Fibroblast of lung (primary cell): ENCODE data around the gene TMCO2. TPM values are rescaled to one million over a fixed set of nuclear protein-coding genes. Genes with fewer than 3 reads are reported as not detected.

ENCODE experiments used
- DNase-seq, 2 donors: peaks; one replicate each; pipeline versions ENCODE4 v3.0.0 to v3.0.0-alpha.2; 2010; ENCODE audit warnings: low read depth in 2 of 2
- H2AFZ ChIP-seq: 2 replicates; pipeline ENCODE4 v1.5.1; 2012; ENCODE audit warnings: low read length, control low read depth, inconsistent platforms
- H3K27ac ChIP-seq: 2 replicates; pipeline ENCODE4 v1.5.1; 2011; ENCODE audit warnings: low read length, control low read depth; ENCODE audit not compliant: insufficient read depth
- H3K27me3 ChIP-seq: 2 replicates; pipeline ENCODE4 v1.5.1; 2011; ENCODE audit warnings: mild to moderate bottlenecking, low read length; ENCODE audit not compliant: control insufficient read depth, insufficient read depth
- H3K36me3 ChIP-seq: 2 replicates; pipeline ENCODE4 v1.5.1; 2011; ENCODE audit warnings: low read length; ENCODE audit not compliant: control insufficient read depth, insufficient read depth
- H3K4me1 ChIP-seq: 2 replicates; pipeline ENCODE4 v1.5.1; 2011; ENCODE audit warnings: low read length; ENCODE audit not compliant: control insufficient read depth, insufficient read depth; ENCODE audit errors: extremely low read depth
- H3K4me2 ChIP-seq: 2 replicates; pipeline ENCODE4 v1.5.1; 2011; ENCODE audit warnings: low read length, control low read depth; ENCODE audit not compliant: insufficient read depth; ENCODE audit errors: extremely low read depth
- H3K4me3 ChIP-seq, 4 experiments: fragments of 200-600 bp in 1 of 4; sonication (generic) in 1 of 4; replicated peaks in 1 of 4; 2 replicates each; pipeline ENCODE4 v1.5.1; 2011 to 2016; ENCODE audit warnings: low read length in 4 of 4, low read depth in 3 of 4, mild to moderate bottlenecking in 3 of 4, control low read depth in 2 of 4, inconsistent platforms in 1 of 4, mixed read lengths in 1 of 4; ENCODE audit not compliant: insufficient read depth in 1 of 4; ENCODE audit errors: control extremely low read depth in 1 of 4
- H3K79me2 ChIP-seq: 2 replicates; pipeline ENCODE4 v1.5.1; 2012; ENCODE audit warnings: mild to moderate bottlenecking, low read length, inconsistent platforms; ENCODE audit not compliant: control insufficient read depth, insufficient read depth
- H3K9ac ChIP-seq: 2 replicates; pipeline ENCODE4 v1.5.1; 2011; ENCODE audit warnings: mild to moderate bottlenecking, low read length, control low read depth; ENCODE audit not compliant: insufficient read depth
- H3K9me3 ChIP-seq: 2 replicates; pipeline ENCODE4 v1.5.1; 2012; ENCODE audit warnings: low read depth, low read length; ENCODE audit not compliant: control insufficient read depth, insufficient read depth
- H4K20me1 ChIP-seq: 2 replicates; pipeline ENCODE4 v1.5.1; 2011; ENCODE audit warnings: low read length; ENCODE audit not compliant: control insufficient read depth, insufficient read depth; ENCODE audit errors: extremely low read depth
- CTCF ChIP-seq, 2 donors: IDR thresholded peaks in 1 of 2; conservative IDR thresholded peaks in 1 of 2; 1 replicate in 1 of 2; 2 replicates in 1 of 2; pipeline ENCODE4 v1.5.1; 2011 to 2012; ENCODE audit warnings: low read length in 2 of 2, control low read depth in 1 of 2, inconsistent platforms in 1 of 2, low read depth in 1 of 2, mild to moderate bottlenecking in 1 of 2
- EZH2 ChIP-seq: IDR thresholded peaks from 2 replicates; pipeline ENCODE4 v1.5.1; 2012; ENCODE audit warnings: low read length, control low read depth, mild to moderate bottlenecking; ENCODE audit errors: missing control alignments
- polyA plus RNA-seq, 2 donors: library from polyadenylated mRNA; depleted of rRNA in 1 of 2; stranded (reverse) in 1 of 2; unstranded in 1 of 2; fragments of >200 nt; gene quantifications; 2 replicates each; pipeline ENCODE4 v1.2.1, GENCODE V29; 2011 to 2012; ENCODE audit warnings: missing spikeins in 1 of 2
- total RNA-seq: library from RNA; depleted of rRNA; stranded (reverse); fragments of >200 nt; gene quantifications from 2 replicates; pipeline ENCODE4 v1.2.1, GENCODE V29; 2014

TMCO2 gene
- total and polyA plus RNA-seq, 2 donors (not counting 1 experiment from before 2014, with no cell fraction given), result not detected

- Histone ChIP-seq H3K27ac (no peak overlapping the region), H3K79me2 (no peaks in the 10 kb centered on the region), H3K4me1 (no peaks in the 10 kb centered on the region), H3K36me3 (no peaks in the 10 kb centered on the region), H3K4me2 (no peak overlapping the region), H3K4me3 (no peak overlapping the region), H2AFZ (no peak overlapping the region), H3K9ac (no peak overlapping the region), H3K27me3 (no peaks in the 10 kb centered on the region), H4K20me1 (no peaks in the 10 kb centered on the region), H3K9me3 (no peaks in the 10 kb centered on the region)
- no peak for TF ChIP-seq CTCF (conservative IDR thresholded peaks at IDR 0.05 in 1 of 2, IDR thresholded peaks at IDR 0.05 in 1 of 2; ENCODE audit: low read depth in 1 of 2, low read length in 2 of 2)
- no peak for DNase-seq
Observed at GRCh38 chr1:40221977-40222772, 25.6 kb upstream of the TMCO2 start.

GRCh38 chr1:40224040-40224439 lies 23.7 kb upstream of the TMCO2 start:
- no peak overlapping the region for H3K4me2 ChIP-seq
- TF ChIP-seq EZH2 (no peak), CTCF (conservative IDR thresholded peaks at IDR 0.05 in 1 of 2, IDR thresholded peaks at IDR 0.05 in 1 of 2; ENCODE audit: low read depth in 1 of 2, low read length in 2 of 2) (no peak)
- H3K36me3 ChIP-seq, result no peaks in the 10 kb centered on the region
- H4K20me1 ChIP-seq, result no peaks in the 10 kb centered on the region
- H3K9me3 ChIP-seq, result no peaks in the 10 kb centered on the region
- H3K9ac ChIP-seq, result no peak overlapping the region
- no peaks in the 10 kb centered on the region for H3K4me1 ChIP-seq
- no peak overlapping the region for H2AFZ ChIP-seq
- H3K27ac ChIP-seq, result no peak overlapping the region
- no peaks in the 10 kb centered on the region for H3K27me3 ChIP-seq
- no peak for DNase-seq
- no peak overlapping the region for H3K4me3 ChIP-seq
- H3K79me2 ChIP-seq, result no peaks in the 10 kb centered on the region

GRCh38 chr1:40226192-40226591 lies 21.5 kb upstream of the TMCO2 start:
- no peaks in the 10 kb centered on the region for H4K20me1 ChIP-seq
- no peak overlapping the region for H3K4me2 ChIP-seq
- H3K9me3 ChIP-seq, result no peaks in the 10 kb centered on the region
- no peak overlapping the region for H3K4me3 ChIP-seq
- DNase-seq, result no peak
- H3K9ac ChIP-seq, result no peak overlapping the region
- H3K27ac ChIP-seq, result no peak overlapping the region
- H3K79me2 ChIP-seq, result no peaks in the 10 kb centered on the region
- H3K36me3 ChIP-seq, result no peaks in the 10 kb centered on the region
- no peak for TF ChIP-seq EZH2
- no peak for TF ChIP-seq CTCF (conservative IDR thresholded peaks at IDR 0.05 in 1 of 2, IDR thresholded peaks at IDR 0.05 in 1 of 2; ENCODE audit: low read depth in 1 of 2, low read length in 2 of 2)
- no peak overlapping the region for H2AFZ ChIP-seq
- H3K4me1 ChIP-seq, result no peaks in the 10 kb centered on the region
- no peaks in the 10 kb centered on the region for H3K27me3 ChIP-seq
